Trophoblast cell (in vitro differentiated cells and primary cell): ENCODE data around the gene BRK1.

Source experiments
- DNase-seq, 2 donors: peaks; one replicate each; pipeline ENCODE4 v3.0.0-alpha.2; 2016
- H2AFZ ChIP-seq: 2 replicates; pipeline ENCODE4 v1.6.1; 2013; ENCODE audit warnings: low read length, moderate library complexity, mild to moderate bottlenecking; ENCODE audit not compliant: insufficient read depth, poor library complexity
- H2AK5ac ChIP-seq: 2 replicates; pipeline ENCODE4 v1.6.1; 2013; ENCODE audit warnings: mild to moderate bottlenecking, low read length
- H2BK120ac ChIP-seq: 2 replicates; pipeline ENCODE4 v1.6.1; 2013; ENCODE audit warnings: low read length, mild to moderate bottlenecking, moderate library complexity; ENCODE audit not compliant: insufficient read depth, poor library complexity
- H2BK12ac ChIP-seq: 2 replicates; pipeline ENCODE4 v1.6.1; 2013; ENCODE audit warnings: mild to moderate bottlenecking, low read length, moderate library complexity
- H2BK5ac ChIP-seq: 2 replicates; pipeline ENCODE4 v1.6.1; 2013; ENCODE audit warnings: low read length, low read depth, moderate library complexity, mild to moderate bottlenecking; ENCODE audit not compliant: poor library complexity
- H3K14ac ChIP-seq: 2 replicates; pipeline ENCODE4 v1.6.1; 2013; ENCODE audit warnings: mild to moderate bottlenecking, low read length
- H3K18ac ChIP-seq: 2 replicates; pipeline ENCODE4 v1.6.1; 2013; ENCODE audit warnings: mild to moderate bottlenecking, low read length
- H3K23ac ChIP-seq: 2 replicates; pipeline ENCODE4 v1.6.1; 2013; ENCODE audit warnings: low read length
- H3K27ac ChIP-seq: 2 replicates; pipeline ENCODE4 v1.5.1; 2013; ENCODE audit warnings: low read depth, mild to moderate bottlenecking, inconsistent platforms, low read length, moderate library complexity
- H3K27me3 ChIP-seq: 2 replicates; pipeline ENCODE4 v1.6.1; 2013; ENCODE audit warnings: inconsistent platforms, mild to moderate bottlenecking, low read length, moderate library complexity; ENCODE audit not compliant: insufficient read depth
- H3K36me3 ChIP-seq, 2 experiments: 1 replicate in 1 of 2; 2 replicates in 1 of 2; pipeline ENCODE4 v1.6.1; 2013; ENCODE audit warnings: low read length in 2 of 2, mild to moderate bottlenecking in 2 of 2, moderate library complexity in 1 of 2; ENCODE audit not compliant: insufficient read depth in 2 of 2, control insufficient read depth in 1 of 2
- H3K4ac ChIP-seq: 2 replicates; pipeline ENCODE4 v1.6.1; 2013; ENCODE audit warnings: low read depth, mild to moderate bottlenecking, low read length, moderate library complexity
- H3K4me1 ChIP-seq, 2 experiments: 1 replicate in 1 of 2; 2 replicates in 1 of 2; pipeline ENCODE4 v1.6.1; 2013; ENCODE audit warnings: low read length in 2 of 2, mild to moderate bottlenecking in 2 of 2, moderate library complexity in 1 of 2; ENCODE audit not compliant: insufficient read depth in 2 of 2, control insufficient read depth in 1 of 2
- H3K4me2 ChIP-seq: 2 replicates; pipeline ENCODE4 v1.6.1; 2013; ENCODE audit warnings: inconsistent platforms, mild to moderate bottlenecking, low read length, moderate library complexity
- H3K4me3 ChIP-seq: 2 replicates; pipeline ENCODE4 v1.5.1; 2013; ENCODE audit warnings: mild to moderate bottlenecking, low read depth, low read length, inconsistent platforms
- H3K79me1 ChIP-seq: one replicate; pipeline ENCODE4 v1.6.1; 2013; ENCODE audit warnings: low read length
- H3K79me2 ChIP-seq: 2 replicates; pipeline ENCODE4 v1.6.1; 2013; ENCODE audit warnings: low read length, mild to moderate bottlenecking; ENCODE audit not compliant: control insufficient read depth, insufficient read depth, poor library complexity
- H3K9ac ChIP-seq: 2 replicates; pipeline ENCODE4 v1.6.1; 2013; ENCODE audit warnings: mild to moderate bottlenecking, low read length
- H3K9me3 ChIP-seq: 2 replicates; pipeline ENCODE4 v1.6.1; 2013; ENCODE audit warnings: low read depth, mild to moderate bottlenecking, control low read depth, inconsistent platforms, low read length; ENCODE audit not compliant: insufficient read depth
- H4K12ac ChIP-seq: 2 replicates; pipeline ENCODE4 v1.6.1; 2013; ENCODE audit warnings: low read depth, mild to moderate bottlenecking, low read length, moderate library complexity
- H4K8ac ChIP-seq: 2 replicates; pipeline ENCODE4 v1.6.1; 2013; ENCODE audit warnings: low read depth, mild to moderate bottlenecking, low read length, moderate library complexity
- H4K91ac ChIP-seq: one replicate; pipeline ENCODE4 v1.6.1; 2013; ENCODE audit warnings: low read depth, mild to moderate bottlenecking, low read length, moderate library complexity
- WGBS: extraction: QIAGEN DNeasy Blood & Tissue Kit; methylation state at CpG from one replicate; pipeline ENCODE4 v1.1.7; 2013; ENCODE audit warnings: missing lambda C conversion rate; ENCODE audit not compliant: insufficient read length, insufficient coverage; ENCODE audit errors: extremely low coverage; 5-methylcytosine and 5-hydroxymethylcytosine counted together

Gene BRK1

GRCh38 chr3:10166213-10166604 is 50.7 kb downstream of the BRK1 start:
- H3K4me3 ChIP-seq = no peak overlapping the region
- no peak overlapping the region for H3K18ac ChIP-seq
- peak overlapping the region; percentile 29 for H4K91ac ChIP-seq
- no peak overlapping the region for H2BK120ac ChIP-seq
- H3K9me3 ChIP-seq = peaks cover 11% of the 10 kb centered on the region
- no peak overlapping the region for H3K9ac ChIP-seq
- H3K4me2 ChIP-seq = no peak overlapping the region
- H3K79me1 ChIP-seq = peaks cover 10% of the 10 kb centered on the region
- DNase-seq = no peak
- H2AK5ac ChIP-seq = peak overlapping the region; percentile 87
- peak overlapping the region; percentile 68 for H3K4ac ChIP-seq
- H2BK12ac ChIP-seq = peak overlapping the region; percentile 74
- no peak overlapping the region for H2BK5ac ChIP-seq
- H3K23ac ChIP-seq = no peak overlapping the region
- peaks cover 4% of the 10 kb centered on the region for H3K79me2 ChIP-seq
- H4K8ac ChIP-seq = no peak overlapping the region
- no peak overlapping the region for H3K27ac ChIP-seq
- H2AFZ ChIP-seq = no peak overlapping the region
- no peak overlapping the region for H4K12ac ChIP-seq
- whole genome bisulfite sequencing = no CpG with 5 or more reads among the region's 5 CpGs
- H3K27me3 ChIP-seq = no peaks in the 10 kb centered on the region
- H3K36me3 ChIP-seq = peaks cover 2 to 3% of the 10 kb centered on the region in 2 experiments
- peaks cover 9% of the 10 kb centered on the region in 2 experiments for H3K4me1 ChIP-seq
- no peak overlapping the region for H3K14ac ChIP-seq

GRCh38 chr3:10169000-10169496 is 53.6 kb downstream of the BRK1 start:
- no CpG with 5 or more reads among the region's 8 CpGs for WGBS

GRCh38 chr3:10170915-10171478 is 55.5 kb downstream of the BRK1 start:
- no peaks in the 10 kb centered on the region for H3K79me2 ChIP-seq
- no peak overlapping the region for H3K4me2 ChIP-seq
- no peak for DNase-seq
- no peaks in the 10 kb centered on the region for H3K27me3 ChIP-seq
- H2AK5ac ChIP-seq = no peak overlapping the region
- H2BK12ac ChIP-seq = no peak overlapping the region
- peaks cover 9% of the 10 kb centered on the region for H3K9me3 ChIP-seq
- H3K36me3 ChIP-seq = peaks cover 2 to 3% of the 10 kb centered on the region in 2 experiments
- H2BK120ac ChIP-seq = no peak overlapping the region
- no peak overlapping the region for H3K18ac ChIP-seq
- H3K4me1 ChIP-seq = peaks cover 12% of the 10 kb centered on the region in 2 experiments
- no peak overlapping the region for H3K23ac ChIP-seq
- no peak overlapping the region for H4K8ac ChIP-seq
- no peak overlapping the region for H3K14ac ChIP-seq
- no peak overlapping the region for H4K12ac ChIP-seq
- no peak overlapping the region for H3K4ac ChIP-seq
- H4K91ac ChIP-seq = no peak overlapping the region
- H2BK5ac ChIP-seq = no peak overlapping the region
- H3K4me3 ChIP-seq = no peak overlapping the region
- no CpG with 5 or more reads among the region's 13 CpGs for WGBS
- no peak overlapping the region for H2AFZ ChIP-seq
- no peak overlapping the region for H3K9ac ChIP-seq
- H3K79me1 ChIP-seq = peaks cover 5% of the 10 kb centered on the region
- no peak overlapping the region for H3K27ac ChIP-seq

More at GRCh38 chr3:10169000-10169496, 53.6 kb downstream of the BRK1 start:
- no peak overlapping the region for H2BK120ac ChIP-seq
- H3K14ac ChIP-seq = no peak overlapping the region
- peak overlapping the region; percentile 48 for H3K27ac ChIP-seq
- H4K12ac ChIP-seq = no peak overlapping the region
- no peak overlapping the region for H3K4me3 ChIP-seq
- H4K8ac ChIP-seq = no peak overlapping the region
- no peak overlapping the region for H2BK5ac ChIP-seq
- peaks cover 4% of the 10 kb centered on the region for H3K79me2 ChIP-seq
- H2BK12ac ChIP-seq = no peak overlapping the region
- H3K4me2 ChIP-seq = no peak overlapping the region
- no peaks in the 10 kb centered on the region for H3K27me3 ChIP-seq
- H3K9me3 ChIP-seq = peaks cover 11% of the 10 kb centered on the region
- no peak overlapping the region for H3K18ac ChIP-seq
- DNase-seq = peak; percentile 54 to 63
- H4K91ac ChIP-seq = no peak overlapping the region
- no peak overlapping the region for H3K9ac ChIP-seq
- no peak overlapping the region for H2AK5ac ChIP-seq
- no peak overlapping the region for H3K23ac ChIP-seq
- peaks cover 2 to 3% of the 10 kb centered on the region in 2 experiments for H3K36me3 ChIP-seq
- peaks cover 12 to 15% of the 10 kb centered on the region in 2 experiments for H3K4me1 ChIP-seq
- H2AFZ ChIP-seq = no peak overlapping the region
- no peak overlapping the region for H3K4ac ChIP-seq
- peaks cover 10% of the 10 kb centered on the region for H3K79me1 ChIP-seq

- Histone ChIP-seq H3K79me2 (no peaks in the 10 kb centered on the region), H3K27me3 (no peaks in the 10 kb centered on the region), H3K4me2 (no peak overlapping the region), H3K23ac (no peak overlapping the region), H2AFZ (no peak overlapping the region), H2BK12ac (peak overlapping the region; percentile 43), H2AK5ac (no peak overlapping the region), H3K18ac (no peak overlapping the region), H3K4me1 (peaks cover 8 to 12% of the 10 kb centered on the region in 2 experiments), H3K27ac (peak overlapping the region; percentile 27), H3K79me1 (peaks cover 5% of the 10 kb centered on the region), H4K91ac (no peak overlapping the region), H4K8ac (no peak overlapping the region), H2BK120ac (no peak overlapping the region), H3K9me3 (peaks cover 9% of the 10 kb centered on the region), H3K9ac (no peak overlapping the region), H3K36me3 (peaks cover 2 to 3% of the 10 kb centered on the region in 2 experiments), H2BK5ac (peak overlapping the region; percentile 68), H3K14ac (no peak overlapping the region), H3K4me3 (no peak overlapping the region), H4K12ac (no peak overlapping the region), H3K4ac (no peak overlapping the region)
- DNase-seq = peak; percentile 18 to 67
- WGBS = no CpG with 5 or more reads among the region's 10 CpGs
Measured at GRCh38 chr3:10173095-10173925, 57.8 kb downstream of the BRK1 start.
